Transverse colon (tissue), 4 donors: ENCODE measurements around the gene DCUN1D4. TPM values are rescaled to one million over a fixed set of nuclear protein-coding genes. Genes with fewer than 3 reads are reported as not detected.

Experiments
- DNase-seq: peaks from one replicate; pipeline ENCODE4 v3.0.0-alpha.2; 2019
- H3K27ac ChIP-seq, 4 donors: fragments of 200-600 bp; sonication (generic); 2 replicates each; pipeline ENCODE4 v1.5.1; 2016 to 2018; ENCODE audit warnings: inconsistent platforms in 4 of 4
- H3K27me3 ChIP-seq: fragments of 200-600 bp; sonication (generic); 2 replicates; pipeline ENCODE4 v1.5.1; 2017; ENCODE audit warnings: inconsistent platforms
- H3K36me3 ChIP-seq, 4 donors: fragments of 200-600 bp; sonication (generic); 2 replicates each; pipeline ENCODE4 v1.5.1; 2017 to 2019; ENCODE audit warnings: inconsistent platforms in 4 of 4
- H3K4me1 ChIP-seq, 4 donors: fragments of 200-600 bp; sonication (generic); 2 replicates each; pipeline ENCODE4 v1.5.1; 2017 to 2020; ENCODE audit warnings: inconsistent platforms in 4 of 4
- H3K4me3 ChIP-seq, 4 donors: fragments of 200-600 bp; sonication (generic); 1 replicate in 1 of 4; 2 replicates in 3 of 4; pipeline versions ENCODE4 v1.5.1 to v1.6.1; 2017 to 2019; ENCODE audit warnings: inconsistent platforms in 4 of 4
- H3K9me3 ChIP-seq, 2 donors: fragments of 200-600 bp; sonication (generic); 2 replicates each; pipeline ENCODE4 v1.5.1; 2017 to 2019; ENCODE audit warnings: inconsistent platforms in 2 of 2
- CTCF ChIP-seq, 5 experiments: fragments of 200-600 bp in 3 of 5; fragments of 450-650 bp in 2 of 5; sonication (generic) in 3 of 5; IDR thresholded peaks; 1 replicate in 2 of 5; 2 replicates in 3 of 5; pipeline ENCODE4 v1.5.1; 2016 to 2017; ENCODE audit warnings: antibody characterized with exemption in 5 of 5, inconsistent platforms in 3 of 5, mild to moderate bottlenecking in 2 of 5, moderate library complexity in 1 of 5
- EP300 ChIP-seq: sonication (generic); formaldehyde crosslinking; IDR thresholded peaks from one replicate; pipeline ENCODE4 v1.6.1; 2017; ENCODE audit warnings: antibody characterized with exemption, low read depth
- POLR2A ChIP-seq: fragments of 450-650 bp; IDR thresholded peaks from one replicate; pipeline ENCODE4 v1.6.1; 2016; ENCODE audit warnings: antibody characterized with exemption, mild to moderate bottlenecking, moderate library complexity
- POLR2AphosphoS5 ChIP-seq, 3 donors: sonication (generic); formaldehyde crosslinking; IDR thresholded peaks; one replicate each; pipeline ENCODE4 v1.6.1; 2016; ENCODE audit warnings: antibody characterized with exemption in 3 of 3
- WGBS, 2 donors: methylation state at CpG; one replicate each; pipeline ENCODE4 v1.1.5; 2018; ENCODE audit warnings: low coverage in 1 of 2; 5-methylcytosine and 5-hydroxymethylcytosine counted together
- in situ Hi-C, 4 donors: fragments of 200-750 bp; cut with MboI; loops; one replicate each; pipeline versions ENCODE4 v1.15.0 to v1.15.1; 2017; ENCODE audit warnings: low sequenced_read_pairs in 3 of 4, low pct_ligation_motif_present in 1 of 4, low pct_unique_long_range_greater_than_20kb in 1 of 4
- intact Hi-C: fragments of 100-400 bp; cut with DNase I; formaldehyde crosslinking; loops from one replicate; pipeline ENCODE4 v1.15.1; 2023; ENCODE audit warnings: low total_unique reads
- total RNA-seq, 4 donors: library from RNA; depleted of rRNA; stranded (reverse); fragments of >200 nt; gene quantifications; one replicate each; pipeline ENCODE4 v1.1.0, GENCODE V29; 2016

Gene DCUN1D4
- total RNA-seq, 4 donors from 2014 or later, result 25.1 to 66.4 (median 40.9) TPM

GRCh38 chr4:51867689-51868448 lies 24.9 kb downstream of the DCUN1D4 start:
- Histone ChIP-seq H3K27me3 (no peaks in the 10 kb centered on the region), H3K4me1 (peaks cover 0 to 8% (median 0%) of the 10 kb centered on the region in 4 donors), H3K36me3 (peaks cover 0 to 30% (median 1%) of the 10 kb centered on the region in 4 donors), H3K9me3 (no peaks in the 10 kb centered on the region), H3K27ac (no peak overlapping the region), H3K4me3 (no peak overlapping the region)
- in situ Hi-C loops (no loop called here), intact Hi-C loops (no loop called here)
- TF ChIP-seq EP300, result no peak
- no peak for DNase-seq
- WGBS, 2 donors, result 97 to 100% methylated on average over 2 to 16 of the region's 16 CpGs

- intact Hi-C loops, result no loop called here
- TF ChIP-seq CTCF (IDR thresholded peaks at IDR 0.05) (no peak), EP300 (no peak)
- DNase-seq, result no peak
- Histone ChIP-seq H3K27me3 (no peaks in the 10 kb centered on the region), H3K27ac (no peak overlapping the region), H3K4me3 (no peak overlapping the region), H3K4me1 (peaks cover 0 to 8% (median 0%) of the 10 kb centered on the region in 4 donors), H3K36me3 (peaks cover 0 to 30% (median 1%) of the 10 kb centered on the region in 4 donors), H3K9me3 (no peaks in the 10 kb centered on the region)
- WGBS, 2 donors, result 96 to 100% methylated on average over 1 to 2 of the region's 2 CpGs
- in situ Hi-C loops, result no loop called here
Measured at GRCh38 chr4:51868449-51868847, 25.5 kb downstream of the DCUN1D4 start.

- H3K36me3 ChIP-seq, result peaks cover 0 to 32% (median 7%) of the 10 kb centered on the region in 4 donors
- in situ Hi-C loops, result no loop called here
- TF ChIP-seq CTCF (IDR thresholded peaks at IDR 0.05) (no peak), POLR2A (no peak), POLR2AphosphoS5 (IDR thresholded peaks at IDR 0.05) (no peak)
- intact Hi-C loops, result no loop called here
- H3K4me1 ChIP-seq, result no peaks in the 10 kb centered on the region
- no peak overlapping the region for H3K27ac ChIP-seq
- no peak for DNase-seq
- 92 to 96% methylated on average over 3 of the region's 3 CpGs for WGBS, 2 donors
- no peaks in the 10 kb centered on the region for H3K9me3 ChIP-seq
- no peaks in the 10 kb centered on the region for H3K27me3 ChIP-seq
- H3K4me3 ChIP-seq, result no peak overlapping the region
Measured at GRCh38 chr4:51870441-51871188, 27.7 kb downstream of the DCUN1D4 start.

- in situ Hi-C loops, result no loop called here
- Histone ChIP-seq H3K4me3 (no peak overlapping the region), H3K27me3 (no peaks in the 10 kb centered on the region), H3K36me3 (peaks cover 0 to 32% (median 10%) of the 10 kb centered on the region in 4 donors), H3K27ac (no peak overlapping the region), H3K4me1 (no peaks in the 10 kb centered on the region), H3K9me3 (no peaks in the 10 kb centered on the region)
- intact Hi-C loops, result no loop called here
- WGBS, 2 donors, result 90 to 92% methylated on average over 3 to 9 of the region's 9 CpGs
- no peak for TF ChIP-seq EP300
- no peak for TF ChIP-seq POLR2AphosphoS5 (IDR thresholded peaks at IDR 0.05)
- TF ChIP-seq POLR2A, result no peak
- no peak for DNase-seq
Measured at GRCh38 chr4:51872283-51872997, 29.5 kb downstream of the DCUN1D4 start.

GRCh38 chr4:51874551-51874950 lies 31.6 kb downstream of the DCUN1D4 start:
- H3K9me3 ChIP-seq, result no peaks in the 10 kb centered on the region
- in situ Hi-C loops, result no loop called here
- DNase-seq, result no peak
- no peak overlapping the region for H3K4me3 ChIP-seq
- no peak overlapping the region for H3K27ac ChIP-seq
- H3K36me3 ChIP-seq, result peaks cover 0 to 33% (median 16%) of the 10 kb centered on the region in 4 donors
- no peaks in the 10 kb centered on the region for H3K27me3 ChIP-seq
- TF ChIP-seq CTCF (IDR thresholded peaks at IDR 0.05) (no peak), POLR2AphosphoS5 (IDR thresholded peaks at IDR 0.05) (no peak), POLR2A (no peak)
- 92 to 93% methylated on average over 6 of the region's 6 CpGs for WGBS, 2 donors
- H3K4me1 ChIP-seq, result no peaks in the 10 kb centered on the region
- intact Hi-C loops, result no loop called here
